ENCODE data around the gene UMAD1. TPM values are rescaled to one million over a fixed set of nuclear protein-coding genes. Genes with fewer than 3 reads are reported as not detected.

The UMAD1 gene
- total and polyA plus RNA-seq, 11 donors = 3.5 to 19.7 (median 15.3) TPM

- Histone ChIP-seq H3K9me3 (no peaks in the 10 kb centered on the region), H3K27ac (no peak overlapping the region), H3K36me3 (no peaks in the 10 kb centered on the region), H3K27me3 (no peaks in the 10 kb centered on the region), H3K4me1 (peaks cover 0 to 4% (median 0%) of the 10 kb centered on the region in 12 donors), H3K4me3 (no peak overlapping the region)
- no peak for TF ChIP-seq CTCF (IDR thresholded peaks at IDR 0.05)
- TF ChIP-seq POLR2A (IDR thresholded peaks at IDR 0.05) = no peak
- ATAC-seq (no peak), DNase-seq (no peak)
- 72 to 79% (median 77%) methylated on average over 4 of the region's 4 CpGs for WGBS, 4 donors
- intact Hi-C loops (cut with DNase I) = no loop called here
Measured at GRCh38 chr7:7911369-7912123, 271.0 kb downstream of the UMAD1 start.

GRCh38 chr7:7912937-7913336 lies 272.4 kb downstream of the UMAD1 start:
- no peak for TF ChIP-seq CTCF (IDR thresholded peaks at IDR 0.05)
- no peak for TF ChIP-seq POLR2A (IDR thresholded peaks at IDR 0.05)
- no peak for DNase-seq

GRCh38 chr7:7913504-7913903 lies 273.0 kb downstream of the UMAD1 start:
- H3K4me1 ChIP-seq = peaks cover 0 to 4% (median 0%) of the 10 kb centered on the region in 12 donors
- WGBS, 4 donors = 94 to 99% (median 95%) methylated on average over 3 of the region's 3 CpGs

More at GRCh38 chr7:7912937-7913336, 272.4 kb downstream of the UMAD1 start:
- no peaks in the 10 kb centered on the region for H3K9me3 ChIP-seq
- H3K4me1 ChIP-seq = peaks cover 0 to 4% (median 0%) of the 10 kb centered on the region in 12 donors
- no peak for ATAC-seq
- H3K27ac ChIP-seq = no peak overlapping the region
- 77 to 86% (median 80%) methylated on average over 3 of the region's 3 CpGs for WGBS, 4 donors
- intact Hi-C loops (cut with DNase I) = no loop called here
- no peaks in the 10 kb centered on the region for H3K36me3 ChIP-seq
- H3K27me3 ChIP-seq = no peaks in the 10 kb centered on the region
- no peak overlapping the region for H3K4me3 ChIP-seq

More at GRCh38 chr7:7913504-7913903, 273.0 kb downstream of the UMAD1 start:
- no peaks in the 10 kb centered on the region for H3K36me3 ChIP-seq
- intact Hi-C loops (cut with DNase I) = no loop called here
- TF ChIP-seq POLR2A (IDR thresholded peaks at IDR 0.05) (no peak), CTCF (IDR thresholded peaks at IDR 0.05) (no peak)
- DNase-seq (no peak), ATAC-seq (no peak)
- H3K27me3 ChIP-seq = no peaks in the 10 kb centered on the region
- H3K4me3 ChIP-seq = no peak overlapping the region
- no peaks in the 10 kb centered on the region for H3K9me3 ChIP-seq
- H3K27ac ChIP-seq = no peak overlapping the region

Measured in heart left ventricle (tissue), 16 donors.